Neural progenitor cell (in vitro differentiated cells): ENCODE data around the gene BDH2. TPM values are rescaled to one million over a fixed set of nuclear protein-coding genes. Genes with fewer than 3 reads are reported as not detected.

Source experiments
- DNase-seq: peaks from one replicate; pipeline ENCODE4 v3.0.0-alpha.2; 2016; ENCODE audit warnings: low spot score
- H2AFZ ChIP-seq: fragments of 200-600 bp; sonication (generic); replicated peaks from 2 replicates; pipeline ENCODE4 v1.6.1; 2016; ENCODE audit warnings: antibody characterized with exemption
- H3F3A ChIP-seq: fragments of 200-600 bp; sonication (generic); 2 replicates; pipeline ENCODE4 v1.6.1; 2016; ENCODE audit warnings: antibody characterized with exemption, low read depth
- H3K27ac ChIP-seq: fragments of 200-600 bp; sonication (generic); 2 replicates; pipeline ENCODE4 v1.5.1; 2016; ENCODE audit warnings: mild to moderate bottlenecking
- H3K27me3 ChIP-seq: fragments of 200-600 bp; sonication (generic); 2 replicates; pipeline ENCODE4 v1.6.1; 2016; ENCODE audit warnings: mild to moderate bottlenecking, moderate library complexity
- H3K36me3 ChIP-seq: fragments of 200-600 bp; sonication (generic); 2 replicates; pipeline ENCODE4 v1.5.1; 2016
- H3K4me1 ChIP-seq: fragments of 200-600 bp; sonication (generic); 2 replicates; pipeline ENCODE4 v1.6.1; 2016; ENCODE audit warnings: mixed run types
- H3K4me2 ChIP-seq: fragments of 200-600 bp; sonication (generic); 2 replicates; pipeline ENCODE4 v1.6.1; 2016
- H3K4me3 ChIP-seq: fragments of 200-600 bp; sonication (generic); 2 replicates; pipeline ENCODE4 v1.5.1; 2016
- H3K79me2 ChIP-seq: fragments of 200-600 bp; sonication (generic); 2 replicates; pipeline ENCODE4 v1.6.1; 2016; ENCODE audit warnings: low read depth
- H3K9ac ChIP-seq: fragments of 200-600 bp; sonication (generic); 2 replicates; pipeline ENCODE4 v1.6.1; 2016
- H3K9me3 ChIP-seq: fragments of 200-600 bp; sonication (generic); 2 replicates; pipeline ENCODE4 v1.5.1; 2016; ENCODE audit warnings: low read depth
- H4K20me1 ChIP-seq: fragments of 200-600 bp; sonication (generic); 2 replicates; pipeline ENCODE4 v1.6.1; 2016; ENCODE audit warnings: low read depth
- H3K27ac Mint-ChIP-seq: 3 replicates; pipeline ENCODE4 v1.8.0; 2021; ENCODE audit warnings: mixed read lengths
- H3K27me3 Mint-ChIP-seq: 2 replicates; pipeline ENCODE4 v1.8.0; 2022; ENCODE audit warnings: low read depth, mild to moderate bottlenecking, inconsistent platforms, moderate library complexity, mixed read lengths; ENCODE audit not compliant: insufficient read depth
- H3K36me3 Mint-ChIP-seq: 3 replicates; pipeline ENCODE4 v1.8.0; 2021; ENCODE audit warnings: mixed read lengths
- H3K4me1 Mint-ChIP-seq: 3 replicates; pipeline ENCODE4 v1.8.0; 2021; ENCODE audit warnings: mixed read lengths
- H3K4me3 Mint-ChIP-seq: 3 replicates; pipeline ENCODE4 v1.8.0; 2021; ENCODE audit warnings: mild to moderate bottlenecking, moderate library complexity, mixed read lengths
- H3K9me3 Mint-ChIP-seq: 3 replicates; pipeline ENCODE4 v1.8.0; 2020; ENCODE audit warnings: mixed read lengths
- CTCF ChIP-seq: fragments of 200-600 bp; sonication (generic); IDR thresholded peaks from 2 replicates; pipeline ENCODE4 v1.5.1; 2017; ENCODE audit warnings: antibody characterized with exemption, mild to moderate bottlenecking
- EZH2 ChIP-seq: fragments of 200-600 bp; sonication (generic); IDR thresholded peaks from 2 replicates; pipeline ENCODE4 v1.6.1; 2017; ENCODE audit warnings: antibody characterized with exemption, mild to moderate bottlenecking, moderate library complexity
- EZH2phosphoT487 ChIP-seq: fragments of 200-600 bp; sonication (generic); IDR thresholded peaks from 2 replicates; pipeline ENCODE4 v1.6.1; 2017; ENCODE audit warnings: antibody characterized with exemption
- total RNA-seq: library from RNA; depleted of rRNA; stranded (reverse); fragments of >200 nt; gene quantifications from 2 replicates; pipeline ENCODE4 v1.2.3, GENCODE V29; 2015; ENCODE audit warnings: low replicate concordance

BDH2 gene
- total RNA-seq, 1 donor from 2014 or later: 95.3 TPM

DNA sequence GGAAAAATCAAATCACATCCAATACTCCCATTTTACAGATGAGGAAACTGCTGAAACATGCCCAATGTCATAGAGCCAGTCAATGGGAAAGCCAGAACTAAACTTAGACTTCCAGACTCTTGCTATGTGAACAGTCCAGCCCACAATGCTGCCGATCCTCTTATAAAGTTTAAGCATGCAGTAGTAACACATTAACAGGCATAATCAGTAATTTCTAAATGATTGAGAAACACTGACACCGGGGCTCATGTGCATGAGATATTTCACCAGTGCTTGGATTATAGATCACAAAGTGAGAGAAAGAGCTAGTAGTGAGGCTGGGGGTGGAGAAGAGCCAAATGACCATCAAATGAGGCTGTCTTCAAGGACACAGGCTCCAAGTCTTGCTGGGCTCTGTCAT lies 2.5 kb downstream of the BDH2 start:
- Histone ChIP-seq H3K9ac (no peak overlapping the region), H3K79me2 (no peaks in the 10 kb centered on the region), H3K4me1 (peaks cover 14% of the 10 kb centered on the region), H3F3A (peaks cover 5% of the 10 kb centered on the region), H3K9me3 (no peaks in the 10 kb centered on the region), H3K27me3 (no peaks in the 10 kb centered on the region), H4K20me1 (no peaks in the 10 kb centered on the region), H3K4me2 (no peak overlapping the region), H3K4me3 (no peak overlapping the region), H2AFZ (no peak overlapping the region), H3K27ac (no peak overlapping the region), H3K36me3 (no peaks in the 10 kb centered on the region)
- Mint-ChIP-seq H3K27ac (no peak overlapping the region), H3K36me3 (peaks cover 5% of the 10 kb centered on the region), H3K4me1 (peaks cover 24% of the 10 kb centered on the region), H3K27me3 (peaks cover 4% of the 10 kb centered on the region), H3K9me3 (no peaks in the 10 kb centered on the region), H3K4me3 (no peak overlapping the region)
- TF ChIP-seq EZH2 (no peak), CTCF (no peak), EZH2phosphoT487 (no peak)
- no peak for DNase-seq

- no peaks in the 10 kb centered on the region for H4K20me1 ChIP-seq
These were observed 4.6 kb downstream of the BDH2 start for GRCh38 chr4:103095080-103095479.

GRCh38 chr4:103092245-103092644 lies 7.4 kb downstream of the BDH2 start:
- H4K20me1 ChIP-seq: no peaks in the 10 kb centered on the region
- no peaks in the 10 kb centered on the region for H3K79me2 ChIP-seq
- no peak overlapping the region for H3K27ac ChIP-seq
- H3K27me3 ChIP-seq: no peaks in the 10 kb centered on the region
- H3K4me1 ChIP-seq: no peaks in the 10 kb centered on the region
- H3F3A ChIP-seq: no peaks in the 10 kb centered on the region
- H3K4me1 Mint-ChIP-seq: no peaks in the 10 kb centered on the region
- H3K27me3 Mint-ChIP-seq: peaks cover 2% of the 10 kb centered on the region
- H3K9me3 Mint-ChIP-seq: no peaks in the 10 kb centered on the region
- TF ChIP-seq CTCF (no peak), EZH2 (no peak), EZH2phosphoT487 (no peak)
- no peak overlapping the region for H3K9ac ChIP-seq
- no peak overlapping the region for H2AFZ ChIP-seq
- no peak overlapping the region for H3K4me3 ChIP-seq
- H3K4me3 Mint-ChIP-seq: no peak overlapping the region
- H3K27ac Mint-ChIP-seq: no peak overlapping the region
- peaks cover 14% of the 10 kb centered on the region for H3K36me3 Mint-ChIP-seq
- no peaks in the 10 kb centered on the region for H3K9me3 ChIP-seq
- H3K36me3 ChIP-seq: no peaks in the 10 kb centered on the region
- no peak overlapping the region for H3K4me2 ChIP-seq
- no peak for DNase-seq

More at GRCh38 chr4:103095080-103095479, 4.6 kb downstream of the BDH2 start:
- H3K4me2 ChIP-seq: no peak overlapping the region
- Mint-ChIP-seq H3K4me1 (peaks cover 21% of the 10 kb centered on the region), H3K27me3 (peaks cover 2% of the 10 kb centered on the region), H3K27ac (no peak overlapping the region), H3K9me3 (no peaks in the 10 kb centered on the region), H3K4me3 (no peak overlapping the region), H3K36me3 (peaks cover 9% of the 10 kb centered on the region)
- no peak for DNase-seq
- no peak overlapping the region for H2AFZ ChIP-seq
- peaks cover under 1% of the 10 kb centered on the region for H3F3A ChIP-seq
- peaks cover 14% of the 10 kb centered on the region for H3K4me1 ChIP-seq
- no peak for TF ChIP-seq CTCF
- TF ChIP-seq EZH2: no peak
- TF ChIP-seq EZH2phosphoT487: no peak
- H3K9ac ChIP-seq: no peak overlapping the region
- no peaks in the 10 kb centered on the region for H3K36me3 ChIP-seq
- no peaks in the 10 kb centered on the region for H3K27me3 ChIP-seq
- H3K79me2 ChIP-seq: no peaks in the 10 kb centered on the region
- H3K4me3 ChIP-seq: no peak overlapping the region
- H3K27ac ChIP-seq: no peak overlapping the region
- H3K9me3 ChIP-seq: no peaks in the 10 kb centered on the region
